HepG2 (cell line): ENCODE measurements around the gene MPG. TPM values are rescaled to one million over a fixed set of nuclear protein-coding genes. Genes with fewer than 3 reads are reported as not detected.

Experiments used
- ARID2 ChIP-seq: sonication (generic); formaldehyde crosslinking; IDR thresholded peaks from 2 replicates; pipeline ENCODE4 v1.8.1; 2022; ENCODE audit warnings: mild to moderate bottlenecking, missing genetic modification reagents, borderline replicate concordance
- FOXK1 ChIP-seq: sonication (generic); formaldehyde crosslinking; IDR thresholded peaks from 2 replicates; pipeline ENCODE4 v1.4.0; 2020; ENCODE audit warnings: low read depth, missing genetic modification reagents, borderline replicate concordance
- HDAC6 ChIP-seq: fragments of 200-600 bp; sonication (generic); IDR thresholded peaks from 2 replicates; pipeline ENCODE4 v1.7.0; 2017; ENCODE audit warnings: mild to moderate bottlenecking, antibody characterized with exemption, low read length, low read depth
- KLF12 ChIP-seq: sonication (generic); formaldehyde crosslinking; IDR thresholded peaks from 2 replicates; pipeline ENCODE4 v1.4.0; 2020; ENCODE audit warnings: missing genetic modification reagents, borderline replicate concordance
- RCOR2 ChIP-seq: IDR thresholded peaks from 2 replicates; pipeline ENCODE4 v1.6.1; 2016; ENCODE audit warnings: missing biosample characterization, missing genetic modification reagents
- RNF2 ChIP-seq: fragments of 450-650 bp; conservative IDR thresholded peaks from 2 replicates; pipeline ENCODE4 v1.6.1; 2016; ENCODE audit warnings: low read depth
- SMARCC2 ChIP-seq: fragments of 450-650 bp; IDR thresholded peaks from 2 replicates; pipeline ENCODE4 v1.6.1; 2017; ENCODE audit warnings: antibody characterized with exemption, mild to moderate bottlenecking
- SP4 ChIP-seq: sonication (generic); formaldehyde crosslinking; IDR thresholded peaks from 2 replicates; pipeline ENCODE4 v1.8.1; 2023; ENCODE audit warnings: mild to moderate bottlenecking, missing genetic modification reagents
- TCF7L2 ChIP-seq: IDR thresholded peaks from 2 replicates; pipeline ENCODE4 v1.6.1; 2011; ENCODE audit warnings: mild to moderate bottlenecking, low read depth, low read length, moderate library complexity
- ZBTB14 ChIP-seq: sonication (generic); formaldehyde crosslinking; IDR thresholded peaks from 2 replicates; pipeline ENCODE4 v1.4.0; 2020; ENCODE audit warnings: missing genetic modification reagents
- ZNF432 ChIP-seq: sonication (generic); formaldehyde crosslinking; IDR thresholded peaks from 2 replicates; pipeline ENCODE4 v1.5.0; 2020; ENCODE audit warnings: missing genetic modification reagents, mild to moderate bottlenecking, borderline replicate concordance
- ZNF574 ChIP-seq: sonication (generic); formaldehyde crosslinking; IDR thresholded peaks from 2 replicates; pipeline ENCODE4 v1.4.0; 2020; ENCODE audit warnings: missing genetic modification reagents
- ZNF784 ChIP-seq: sonication (generic); formaldehyde crosslinking; IDR thresholded peaks from 2 replicates; pipeline ENCODE4 v1.5.1; 2020; ENCODE audit warnings: missing genetic modification reagents, mild to moderate bottlenecking, borderline replicate concordance
- ZNF883 ChIP-seq: sonication (generic); formaldehyde crosslinking; IDR thresholded peaks from 2 replicates; pipeline ENCODE4 v1.5.1; 2020; ENCODE audit warnings: mild to moderate bottlenecking, missing genetic modification reagents; ENCODE audit errors: not compliant biosample characterization
- polyA plus RNA-seq, 8 experiments: library from polyadenylated mRNA; depleted of rRNA in 3 of 8; stranded (reverse) in 7 of 8; unstranded in 1 of 8; fragments of >200 nt; fragmentation: Illumina TruSeq in 4 of 8; extraction: Trizol in 4 of 8; gene quantifications; 2 replicates each; pipeline versions ENCODE4 v1.2.1 to v1.2.3, GENCODE V29; 2011 to 2016; ENCODE audit warnings: low read depth in 4 of 8, missing spikeins in 1 of 8, mixed read lengths in 1 of 8; ENCODE audit not compliant: insufficient read depth in 1 of 8
- total RNA-seq, 5 experiments: library from RNA; depleted of rRNA; stranded (reverse); fragments of >200 nt; fragmentation: Illumina TruSeq; extraction: Trizol; gene quantifications; 2 replicates each; pipeline ENCODE4 v1.2.3, GENCODE V29; 2016; ENCODE audit warnings: low read depth in 1 of 5
- TF ChIP-seq, protein P1 (sequence below): sonication (generic); formaldehyde crosslinking; IDR thresholded peaks from 2 replicates; pipeline ENCODE4 v1.5.1; 2020; ENCODE audit warnings: missing genetic modification reagents, mild to moderate bottlenecking, borderline replicate concordance
- TF ChIP-seq, protein P2 (sequence below): sonication (generic); formaldehyde crosslinking; IDR thresholded peaks from 2 replicates; pipeline ENCODE4 v1.9.0; 2022; ENCODE audit warnings: missing genetic modification reagents, mild to moderate bottlenecking, borderline replicate concordance

MPG gene
- total and polyA plus RNA-seq, 2 of the 13 experiments (the other 11 are each of a cell fraction or from before 2014, with no cell fraction given) = 59.1 to 62.5 TPM

DNA sequence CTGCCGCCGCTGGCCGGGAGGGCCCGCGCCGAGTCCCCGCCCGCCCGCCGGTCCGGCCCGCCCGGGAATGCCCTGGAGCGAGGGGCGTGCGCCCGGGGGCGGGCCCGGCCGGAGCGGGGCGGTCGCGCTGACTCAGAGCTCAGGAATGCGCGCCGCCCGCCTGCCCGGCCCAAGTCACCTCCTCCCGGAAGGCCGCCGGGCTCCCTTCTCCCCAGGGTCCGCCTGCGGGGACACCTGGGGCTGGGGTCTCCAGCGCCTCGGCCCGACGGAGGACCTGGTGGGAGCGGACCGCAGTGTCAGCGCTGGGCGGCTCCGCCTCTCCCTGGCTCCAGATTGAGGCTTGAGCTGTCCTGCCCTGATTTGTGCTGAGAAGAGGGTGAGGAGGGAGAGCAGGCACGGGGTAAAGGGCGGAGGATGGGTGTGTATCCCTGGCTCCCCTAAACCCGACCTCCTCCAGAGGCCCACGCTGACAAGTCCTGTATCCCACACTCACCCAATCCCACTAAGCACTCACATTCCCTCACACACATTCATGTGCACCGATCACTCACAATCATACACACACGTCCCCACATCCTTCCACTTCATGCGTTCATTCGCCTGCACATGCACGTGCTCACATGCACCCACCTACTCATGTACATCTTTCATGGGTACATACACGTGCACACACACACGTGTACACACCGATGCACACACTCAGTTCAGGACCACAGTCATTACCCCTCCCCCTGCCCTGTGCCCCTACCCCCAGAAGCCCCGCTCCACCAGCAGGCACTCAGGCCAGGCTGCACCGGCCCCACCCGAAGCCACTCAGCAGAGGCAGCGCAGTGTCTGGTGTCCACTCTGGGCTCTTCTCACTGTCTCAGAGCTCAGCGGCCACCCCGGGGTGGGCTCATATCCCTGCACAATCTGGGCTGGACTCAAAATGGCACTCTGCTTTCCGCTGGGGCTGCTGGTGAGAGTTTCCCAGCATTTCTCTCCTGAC is 5.2 kb upstream of the MPG start, which contains the start of gene RHBDF1 (continued):
- TF ChIP-seq ZNF432 (CRISPR knock-in tag) (no peak), ZNF784 (CRISPR knock-in tag) (no peak), SP4 (CRISPR knock-in tag) (peak; percentile 57; the same call in 1 of the 2 replicates), RCOR2 (CRISPR knock-in tag) (peak; percentile 62; the same call in 1 of the 2 replicates), SMARCC2 (no peak), ZBTB14 (CRISPR knock-in tag) (0 out of 2 replicates have a peak, but pooled peaks have one; percentile 42), FOXK1 (CRISPR knock-in tag) (no peak), ZNF574 (CRISPR knock-in tag) (peak; percentile 15; the same call in 1 of the 2 replicates), KLF12 (CRISPR knock-in tag) (no peak), TCF7L2 (no peak), ZNF883 (CRISPR knock-in tag) (no peak), ARID2 (CRISPR knock-in tag) (no peak), HDAC6 (no peak), RNF2 (no peak)
- TF ChIP-seq, protein P1, sequence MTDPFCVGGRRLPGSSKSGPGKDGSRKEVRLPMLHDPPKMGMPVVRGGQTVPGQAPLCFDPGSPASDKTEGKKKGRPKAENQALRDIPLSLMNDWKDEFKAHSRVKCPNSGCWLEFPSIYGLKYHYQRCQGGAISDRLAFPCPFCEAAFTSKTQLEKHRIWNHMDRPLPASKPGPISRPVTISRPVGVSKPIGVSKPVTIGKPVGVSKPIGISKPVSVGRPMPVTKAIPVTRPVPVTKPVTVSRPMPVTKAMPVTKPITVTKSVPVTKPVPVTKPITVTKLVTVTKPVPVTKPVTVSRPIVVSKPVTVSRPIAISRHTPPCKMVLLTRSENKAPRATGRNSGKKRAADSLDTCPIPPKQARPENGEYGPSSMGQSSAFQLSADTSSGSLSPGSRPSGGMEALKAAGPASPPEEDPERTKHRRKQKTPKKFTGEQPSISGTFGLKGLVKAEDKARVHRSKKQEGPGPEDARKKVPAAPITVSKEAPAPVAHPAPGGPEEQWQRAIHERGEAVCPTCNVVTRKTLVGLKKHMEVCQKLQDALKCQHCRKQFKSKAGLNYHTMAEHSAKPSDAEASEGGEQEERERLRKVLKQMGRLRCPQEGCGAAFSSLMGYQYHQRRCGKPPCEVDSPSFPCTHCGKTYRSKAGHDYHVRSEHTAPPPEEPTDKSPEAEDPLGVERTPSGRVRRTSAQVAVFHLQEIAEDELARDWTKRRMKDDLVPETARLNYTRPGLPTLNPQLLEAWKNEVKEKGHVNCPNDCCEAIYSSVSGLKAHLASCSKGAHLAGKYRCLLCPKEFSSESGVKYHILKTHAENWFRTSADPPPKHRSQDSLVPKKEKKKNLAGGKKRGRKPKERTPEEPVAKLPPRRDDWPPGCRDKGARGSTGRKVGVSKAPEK = no peak
- TF ChIP-seq, protein P2, sequence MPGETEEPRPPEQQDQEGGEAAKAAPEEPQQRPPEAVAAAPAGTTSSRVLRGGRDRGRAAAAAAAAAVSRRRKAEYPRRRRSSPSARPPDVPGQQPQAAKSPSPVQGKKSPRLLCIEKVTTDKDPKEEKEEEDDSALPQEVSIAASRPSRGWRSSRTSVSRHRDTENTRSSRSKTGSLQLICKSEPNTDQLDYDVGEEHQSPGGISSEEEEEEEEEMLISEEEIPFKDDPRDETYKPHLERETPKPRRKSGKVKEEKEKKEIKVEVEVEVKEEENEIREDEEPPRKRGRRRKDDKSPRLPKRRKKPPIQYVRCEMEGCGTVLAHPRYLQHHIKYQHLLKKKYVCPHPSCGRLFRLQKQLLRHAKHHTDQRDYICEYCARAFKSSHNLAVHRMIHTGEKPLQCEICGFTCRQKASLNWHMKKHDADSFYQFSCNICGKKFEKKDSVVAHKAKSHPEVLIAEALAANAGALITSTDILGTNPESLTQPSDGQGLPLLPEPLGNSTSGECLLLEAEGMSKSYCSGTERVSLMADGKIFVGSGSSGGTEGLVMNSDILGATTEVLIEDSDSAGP = peak; percentile 25; the same call in 1 of the 2 replicates
